Neural progenitor cell (in vitro differentiated cells): ENCODE results near the gene RIT1. TPM values are rescaled to one million over a fixed set of nuclear protein-coding genes. Genes with fewer than 3 reads are reported as not detected.
A peak's percentile ranks its signal among the peaks of the same experiment; 100 is the strongest.

Experiments
- DNase-seq: peaks from one replicate; pipeline ENCODE4 v3.0.0-alpha.2; 2016; ENCODE audit warnings: low spot score
- H2AFZ ChIP-seq: fragments of 200-600 bp; sonication (generic); replicated peaks from 2 replicates; pipeline ENCODE4 v1.6.1; 2016; ENCODE audit warnings: antibody characterized with exemption
- H3F3A ChIP-seq: fragments of 200-600 bp; sonication (generic); 2 replicates; pipeline ENCODE4 v1.6.1; 2016; ENCODE audit warnings: antibody characterized with exemption, low read depth
- H3K27ac ChIP-seq: fragments of 200-600 bp; sonication (generic); 2 replicates; pipeline ENCODE4 v1.5.1; 2016; ENCODE audit warnings: mild to moderate bottlenecking
- H3K27me3 ChIP-seq: fragments of 200-600 bp; sonication (generic); 2 replicates; pipeline ENCODE4 v1.6.1; 2016; ENCODE audit warnings: mild to moderate bottlenecking, moderate library complexity
- H3K36me3 ChIP-seq: fragments of 200-600 bp; sonication (generic); 2 replicates; pipeline ENCODE4 v1.5.1; 2016
- H3K4me1 ChIP-seq: fragments of 200-600 bp; sonication (generic); 2 replicates; pipeline ENCODE4 v1.6.1; 2016; ENCODE audit warnings: mixed run types
- H3K4me2 ChIP-seq: fragments of 200-600 bp; sonication (generic); 2 replicates; pipeline ENCODE4 v1.6.1; 2016
- H3K4me3 ChIP-seq: fragments of 200-600 bp; sonication (generic); 2 replicates; pipeline ENCODE4 v1.5.1; 2016
- H3K79me2 ChIP-seq: fragments of 200-600 bp; sonication (generic); 2 replicates; pipeline ENCODE4 v1.6.1; 2016; ENCODE audit warnings: low read depth
- H3K9ac ChIP-seq: fragments of 200-600 bp; sonication (generic); 2 replicates; pipeline ENCODE4 v1.6.1; 2016
- H3K9me3 ChIP-seq: fragments of 200-600 bp; sonication (generic); 2 replicates; pipeline ENCODE4 v1.5.1; 2016; ENCODE audit warnings: low read depth
- H4K20me1 ChIP-seq: fragments of 200-600 bp; sonication (generic); 2 replicates; pipeline ENCODE4 v1.6.1; 2016; ENCODE audit warnings: low read depth
- H3K27ac Mint-ChIP-seq: 3 replicates; pipeline ENCODE4 v1.8.0; 2021; ENCODE audit warnings: mixed read lengths
- H3K27me3 Mint-ChIP-seq: 2 replicates; pipeline ENCODE4 v1.8.0; 2022; ENCODE audit warnings: low read depth, mild to moderate bottlenecking, inconsistent platforms, moderate library complexity, mixed read lengths; ENCODE audit not compliant: insufficient read depth
- H3K36me3 Mint-ChIP-seq: 3 replicates; pipeline ENCODE4 v1.8.0; 2021; ENCODE audit warnings: mixed read lengths
- H3K4me1 Mint-ChIP-seq: 3 replicates; pipeline ENCODE4 v1.8.0; 2021; ENCODE audit warnings: mixed read lengths
- H3K4me3 Mint-ChIP-seq: 3 replicates; pipeline ENCODE4 v1.8.0; 2021; ENCODE audit warnings: mild to moderate bottlenecking, moderate library complexity, mixed read lengths
- H3K9me3 Mint-ChIP-seq: 3 replicates; pipeline ENCODE4 v1.8.0; 2020; ENCODE audit warnings: mixed read lengths
- EZH2 ChIP-seq: fragments of 200-600 bp; sonication (generic); IDR thresholded peaks from 2 replicates; pipeline ENCODE4 v1.6.1; 2017; ENCODE audit warnings: antibody characterized with exemption, mild to moderate bottlenecking, moderate library complexity
- EZH2phosphoT487 ChIP-seq: fragments of 200-600 bp; sonication (generic); IDR thresholded peaks from 2 replicates; pipeline ENCODE4 v1.6.1; 2017; ENCODE audit warnings: antibody characterized with exemption
- total RNA-seq: library from RNA; depleted of rRNA; stranded (reverse); fragments of >200 nt; gene quantifications from 2 replicates; pipeline ENCODE4 v1.2.3, GENCODE V29; 2015; ENCODE audit warnings: low replicate concordance
- TF ChIP-seq, protein P1 (sequence below): fragments of 200-600 bp; sonication (generic); IDR thresholded peaks from 2 replicates; pipeline ENCODE4 v1.5.1; 2017; ENCODE audit warnings: antibody characterized with exemption, mild to moderate bottlenecking

Gene RIT1
- total RNA-seq, 1 donor from 2014 or later = 51.3 TPM

DNA sequence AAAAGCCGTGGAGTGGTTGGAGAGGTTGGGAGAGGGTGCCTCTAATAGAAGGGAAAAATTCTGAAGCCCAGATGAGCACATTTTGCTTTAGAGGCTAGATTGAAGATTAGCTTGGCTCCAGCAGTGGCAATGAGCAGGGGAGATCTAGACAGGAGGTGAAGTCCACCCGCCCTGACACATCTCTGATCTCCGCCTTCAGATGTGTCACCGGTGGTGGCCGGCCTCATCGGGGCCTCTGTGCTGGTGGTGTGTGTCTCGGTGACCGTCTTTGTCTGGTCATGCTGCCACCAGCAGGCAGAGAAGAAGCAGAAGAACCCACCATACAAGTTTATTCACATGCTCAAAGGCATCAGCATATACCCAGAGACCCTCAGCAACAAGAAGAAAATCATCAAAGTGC is 43.4 kb downstream of the RIT1 start:
- DNase-seq = no peak
- Mint-ChIP-seq H3K36me3 (peaks cover 3% of the 10 kb centered on the region), H3K4me3 (no peak overlapping the region), H3K27me3 (peaks cover 7% of the 10 kb centered on the region), H3K9me3 (no peaks in the 10 kb centered on the region), H3K27ac (no peak overlapping the region), H3K4me1 (peaks cover 9% of the 10 kb centered on the region)
- peaks cover 7% of the 10 kb centered on the region for H3K27me3 ChIP-seq
- no peaks in the 10 kb centered on the region for H3K9me3 ChIP-seq
- TF ChIP-seq, protein P1, sequence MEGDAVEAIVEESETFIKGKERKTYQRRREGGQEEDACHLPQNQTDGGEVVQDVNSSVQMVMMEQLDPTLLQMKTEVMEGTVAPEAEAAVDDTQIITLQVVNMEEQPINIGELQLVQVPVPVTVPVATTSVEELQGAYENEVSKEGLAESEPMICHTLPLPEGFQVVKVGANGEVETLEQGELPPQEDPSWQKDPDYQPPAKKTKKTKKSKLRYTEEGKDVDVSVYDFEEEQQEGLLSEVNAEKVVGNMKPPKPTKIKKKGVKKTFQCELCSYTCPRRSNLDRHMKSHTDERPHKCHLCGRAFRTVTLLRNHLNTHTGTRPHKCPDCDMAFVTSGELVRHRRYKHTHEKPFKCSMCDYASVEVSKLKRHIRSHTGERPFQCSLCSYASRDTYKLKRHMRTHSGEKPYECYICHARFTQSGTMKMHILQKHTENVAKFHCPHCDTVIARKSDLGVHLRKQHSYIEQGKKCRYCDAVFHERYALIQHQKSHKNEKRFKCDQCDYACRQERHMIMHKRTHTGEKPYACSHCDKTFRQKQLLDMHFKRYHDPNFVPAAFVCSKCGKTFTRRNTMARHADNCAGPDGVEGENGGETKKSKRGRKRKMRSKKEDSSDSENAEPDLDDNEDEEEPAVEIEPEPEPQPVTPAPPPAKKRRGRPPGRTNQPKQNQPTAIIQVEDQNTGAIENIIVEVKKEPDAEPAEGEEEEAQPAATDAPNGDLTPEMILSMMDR = no peak
- TF ChIP-seq EZH2 (no peak), EZH2phosphoT487 (no peak)
- no peaks in the 10 kb centered on the region for H3K79me2 ChIP-seq
- no peak overlapping the region for H3K27ac ChIP-seq
- H3K36me3 ChIP-seq = no peaks in the 10 kb centered on the region
- no peak overlapping the region for H3K4me3 ChIP-seq
- H2AFZ ChIP-seq = no peak overlapping the region
- no peak overlapping the region for H3K4me2 ChIP-seq
- H3K4me1 ChIP-seq = peaks cover 8% of the 10 kb centered on the region
- H3K9ac ChIP-seq = no peak overlapping the region
- no peaks in the 10 kb centered on the region for H3F3A ChIP-seq
- peaks cover 3% of the 10 kb centered on the region for H4K20me1 ChIP-seq

DNA sequence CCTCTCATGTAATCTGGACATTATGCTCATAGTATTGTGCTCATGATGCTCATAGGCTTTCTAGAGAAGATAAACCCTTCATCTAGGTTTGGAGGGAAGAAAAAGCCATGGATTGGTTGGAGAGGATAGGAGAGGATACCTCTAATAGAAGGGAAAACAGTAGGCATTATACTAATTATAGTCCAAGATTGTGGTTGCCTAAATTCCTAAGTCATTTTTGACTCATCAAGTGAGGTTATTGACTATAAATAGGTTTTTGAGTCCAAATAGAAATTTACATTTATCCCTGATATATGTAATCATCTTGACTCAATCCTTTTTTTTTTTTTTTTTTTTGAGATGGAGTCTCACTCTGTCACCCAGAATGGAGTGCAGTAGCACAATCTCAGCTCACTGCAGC is 46.8 kb downstream of the RIT1 start:
- H3K4me3 ChIP-seq = no peak overlapping the region
- peaks cover 7% of the 10 kb centered on the region for H3K27me3 Mint-ChIP-seq
- H3K27ac ChIP-seq = no peak overlapping the region
- peaks cover 9% of the 10 kb centered on the region for H3K4me1 Mint-ChIP-seq
- H3K27ac Mint-ChIP-seq = no peak overlapping the region
- H3K79me2 ChIP-seq = no peaks in the 10 kb centered on the region
- no peaks in the 10 kb centered on the region for H4K20me1 ChIP-seq
- no peak overlapping the region for H3K4me2 ChIP-seq
- no peak for DNase-seq
- peaks cover under 1% of the 10 kb centered on the region for H3K36me3 Mint-ChIP-seq
- no peaks in the 10 kb centered on the region for H3K9me3 ChIP-seq
- no peak overlapping the region for H3K4me3 Mint-ChIP-seq
- H3K4me1 ChIP-seq = no peaks in the 10 kb centered on the region
- no peaks in the 10 kb centered on the region for H3K36me3 ChIP-seq
- TF ChIP-seq EZH2 (no peak), EZH2phosphoT487 (no peak)
- peaks cover 6% of the 10 kb centered on the region for H3F3A ChIP-seq
- H3K9ac ChIP-seq = no peak overlapping the region
- H3K27me3 ChIP-seq = peaks cover 32% of the 10 kb centered on the region
- no peak overlapping the region for H2AFZ ChIP-seq
- no peaks in the 10 kb centered on the region for H3K9me3 Mint-ChIP-seq

DNA sequence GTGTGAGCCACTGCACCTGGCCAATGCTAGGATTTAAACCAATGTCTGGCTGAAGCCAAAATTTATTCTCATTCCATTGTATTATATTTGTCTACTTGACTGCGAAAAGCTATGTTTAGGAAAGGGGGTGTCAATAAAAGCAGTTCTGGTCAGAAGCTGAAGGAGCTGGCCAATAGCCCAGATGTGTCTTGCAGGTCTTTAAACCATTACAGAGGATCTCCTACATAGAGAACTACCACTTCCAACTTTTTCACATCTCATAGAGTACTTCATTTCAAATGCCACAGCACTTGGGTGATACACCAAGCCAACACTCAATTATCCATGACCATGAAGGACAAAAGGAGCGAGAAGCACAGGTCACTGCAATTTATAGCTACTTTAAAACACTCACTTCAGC is 49.3 kb downstream of the RIT1 start:
- H3K4me1 Mint-ChIP-seq = peaks cover 26% of the 10 kb centered on the region
- Histone ChIP-seq H3K27me3 (peaks cover 32% of the 10 kb centered on the region), H3K4me3 (no peak overlapping the region), H3K79me2 (peaks cover 5% of the 10 kb centered on the region), H3K4me1 (no peaks in the 10 kb centered on the region), H3K4me2 (no peak overlapping the region), H3K36me3 (no peaks in the 10 kb centered on the region), H2AFZ (no peak overlapping the region), H3F3A (peaks cover 22% of the 10 kb centered on the region), H3K9ac (no peak overlapping the region), H3K27ac (no peak overlapping the region), H3K9me3 (no peaks in the 10 kb centered on the region), H4K20me1 (no peaks in the 10 kb centered on the region)
- H3K27ac Mint-ChIP-seq = no peak overlapping the region
- H3K9me3 Mint-ChIP-seq = no peaks in the 10 kb centered on the region
- no peaks in the 10 kb centered on the region for H3K36me3 Mint-ChIP-seq
- no peak for TF ChIP-seq EZH2phosphoT487
- peaks cover 3% of the 10 kb centered on the region for H3K27me3 Mint-ChIP-seq
- DNase-seq = no peak
- H3K4me3 Mint-ChIP-seq = no peak overlapping the region

DNA sequence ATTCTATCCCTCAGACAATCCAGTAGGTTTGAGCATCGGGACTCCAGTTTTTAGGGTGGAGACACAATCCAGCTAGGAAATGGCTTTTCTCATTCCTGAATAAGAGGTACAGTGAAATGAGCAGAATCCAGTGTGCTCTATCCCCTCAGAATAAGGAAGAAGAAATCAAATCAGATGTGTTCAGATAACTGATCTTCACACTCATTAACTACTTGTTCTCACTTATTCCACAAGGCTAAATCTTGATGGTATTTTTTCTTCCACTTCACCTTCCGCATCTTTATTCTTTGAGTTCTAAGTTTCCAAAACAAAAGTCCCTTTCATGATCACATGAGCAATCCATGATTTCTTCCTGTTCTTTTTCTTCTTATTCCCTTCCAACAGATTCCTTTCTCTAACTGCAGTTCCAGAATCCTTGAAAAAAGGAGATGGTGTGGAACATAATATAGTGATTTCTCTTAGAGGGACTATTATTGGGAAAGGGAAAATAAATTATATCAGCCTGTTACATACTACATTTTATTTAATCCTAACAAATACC is 50.1 kb downstream of the RIT1 start:
- no peak overlapping the region for H3K27ac Mint-ChIP-seq
- H3K9me3 Mint-ChIP-seq = no peaks in the 10 kb centered on the region
- Histone ChIP-seq H3K27me3 (peaks cover 32% of the 10 kb centered on the region), H3K4me1 (peaks cover 5% of the 10 kb centered on the region), H2AFZ (no peak overlapping the region), H3K9ac (peak overlapping the region; percentile 24), H4K20me1 (no peaks in the 10 kb centered on the region), H3K9me3 (no peaks in the 10 kb centered on the region), H3K4me2 (no peak overlapping the region), H3K27ac (no peak overlapping the region), H3F3A (peaks cover 22% of the 10 kb centered on the region), H3K36me3 (no peaks in the 10 kb centered on the region), H3K79me2 (peaks cover 14% of the 10 kb centered on the region), H3K4me3 (no peak overlapping the region)
- peaks cover 33% of the 10 kb centered on the region for H3K4me1 Mint-ChIP-seq
- no peak for DNase-seq
- peaks cover 3% of the 10 kb centered on the region for H3K27me3 Mint-ChIP-seq
- TF ChIP-seq, protein P1 = no peak
- no peak for TF ChIP-seq EZH2
- TF ChIP-seq EZH2phosphoT487 = no peak
- H3K36me3 Mint-ChIP-seq = no peaks in the 10 kb centered on the region
- peak overlapping the region; percentile 25 for H3K4me3 Mint-ChIP-seq
